Measurements from ENCODE around the gene VPS8. TPM values are rescaled to one million over a fixed set of nuclear protein-coding genes. Genes with fewer than 3 reads are reported as not detected.

The VPS8 gene
- total RNA-seq, 1 donor from 2014 or later = 59.4 TPM

DNA sequence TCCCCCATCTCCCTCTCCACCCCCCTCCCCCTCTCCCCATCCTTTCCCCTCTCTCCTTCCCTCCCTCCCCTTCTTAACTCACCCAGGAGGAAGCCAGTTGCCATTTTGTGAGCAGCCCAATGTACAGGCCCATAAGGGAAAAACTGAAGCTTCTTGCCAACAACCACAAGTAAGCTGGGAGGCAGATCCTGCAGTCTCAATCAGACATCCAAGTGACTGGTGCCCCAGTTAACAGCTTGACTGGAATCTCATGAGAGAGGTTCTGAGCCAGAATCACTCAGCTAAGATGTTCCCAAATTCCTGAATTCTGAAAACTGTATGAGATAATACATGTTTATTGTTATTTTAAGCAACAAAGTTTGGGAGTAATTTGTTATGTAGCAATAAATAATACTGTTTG is 250.2 kb downstream of the VPS8 start:
- TF ChIP-seq, protein P1, sequence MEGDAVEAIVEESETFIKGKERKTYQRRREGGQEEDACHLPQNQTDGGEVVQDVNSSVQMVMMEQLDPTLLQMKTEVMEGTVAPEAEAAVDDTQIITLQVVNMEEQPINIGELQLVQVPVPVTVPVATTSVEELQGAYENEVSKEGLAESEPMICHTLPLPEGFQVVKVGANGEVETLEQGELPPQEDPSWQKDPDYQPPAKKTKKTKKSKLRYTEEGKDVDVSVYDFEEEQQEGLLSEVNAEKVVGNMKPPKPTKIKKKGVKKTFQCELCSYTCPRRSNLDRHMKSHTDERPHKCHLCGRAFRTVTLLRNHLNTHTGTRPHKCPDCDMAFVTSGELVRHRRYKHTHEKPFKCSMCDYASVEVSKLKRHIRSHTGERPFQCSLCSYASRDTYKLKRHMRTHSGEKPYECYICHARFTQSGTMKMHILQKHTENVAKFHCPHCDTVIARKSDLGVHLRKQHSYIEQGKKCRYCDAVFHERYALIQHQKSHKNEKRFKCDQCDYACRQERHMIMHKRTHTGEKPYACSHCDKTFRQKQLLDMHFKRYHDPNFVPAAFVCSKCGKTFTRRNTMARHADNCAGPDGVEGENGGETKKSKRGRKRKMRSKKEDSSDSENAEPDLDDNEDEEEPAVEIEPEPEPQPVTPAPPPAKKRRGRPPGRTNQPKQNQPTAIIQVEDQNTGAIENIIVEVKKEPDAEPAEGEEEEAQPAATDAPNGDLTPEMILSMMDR (conservative IDR thresholded peaks at IDR 0.05) = no peak
- H3K4me3 Mint-ChIP-seq = no peak overlapping the region

DNA sequence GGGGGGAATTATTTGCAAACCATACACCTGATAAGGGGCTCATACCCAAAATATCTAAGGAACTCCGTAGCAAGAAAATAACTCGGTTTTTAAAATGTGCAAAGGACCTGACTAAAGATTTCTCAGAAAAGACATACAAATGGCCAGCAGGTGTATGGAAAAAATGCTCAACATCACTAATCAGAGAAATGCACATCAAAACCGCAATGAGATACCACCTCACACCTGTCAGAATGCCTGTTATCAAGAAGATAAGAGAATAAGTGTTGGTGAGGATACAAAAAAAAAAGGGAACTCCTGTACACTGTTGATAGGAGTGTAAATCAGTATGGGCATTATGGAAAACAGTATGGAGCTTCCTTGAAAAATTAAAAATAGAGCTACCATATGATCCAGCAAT is 251.5 kb downstream of the VPS8 start:
- Mint-ChIP-seq H3K27me3 (no peaks in the 10 kb centered on the region), H3K36me3 (peaks cover 9% of the 10 kb centered on the region), H3K9me3 (peaks cover 6% of the 10 kb centered on the region), H3K4me3 (no peak overlapping the region), H3K27ac (no peak overlapping the region), H3K4me1 (ENCODE audit: unreplicated experiment) (no peaks in the 10 kb centered on the region)
- DNase-seq (ENCODE audit: extremely low spot score, unreplicated experiment) = no peak
- TF ChIP-seq, protein P1 (conservative IDR thresholded peaks at IDR 0.05) = no peak

More for the DNA sequence above, 250.2 kb downstream of the VPS8 start:
- Mint-ChIP-seq H3K27me3 (no peaks in the 10 kb centered on the region), H3K36me3 (peaks cover 9% of the 10 kb centered on the region), H3K27ac (no peak overlapping the region), H3K4me1 (ENCODE audit: unreplicated experiment) (no peaks in the 10 kb centered on the region), H3K9me3 (peaks cover 6% of the 10 kb centered on the region)
- no peak for DNase-seq (ENCODE audit: extremely low spot score, unreplicated experiment)

DNA sequence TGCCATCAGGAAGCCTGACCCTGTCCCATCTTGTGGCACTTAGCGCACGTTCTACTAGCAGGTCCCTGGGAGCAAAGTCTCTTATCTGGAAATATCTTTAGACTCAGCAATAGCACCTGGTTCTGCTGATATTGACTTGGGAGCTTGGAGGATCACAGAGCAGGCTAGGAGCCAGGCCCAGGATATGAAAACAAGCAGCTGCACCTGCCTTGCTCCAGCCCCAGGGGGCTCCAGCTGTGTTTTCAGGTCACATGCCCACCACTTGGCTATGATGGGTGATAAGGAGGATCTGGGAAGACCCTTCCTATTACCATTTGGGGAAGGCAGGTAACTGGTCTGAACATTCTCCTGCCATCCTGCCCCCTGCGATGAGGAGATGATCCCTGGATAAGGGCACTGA is 253.1 kb downstream of the VPS8 start:
- peaks cover 2% of the 10 kb centered on the region for H3K36me3 Mint-ChIP-seq
- no peak overlapping the region for H3K4me3 Mint-ChIP-seq
- H3K9me3 Mint-ChIP-seq = peaks cover 6% of the 10 kb centered on the region
- peaks cover 5% of the 10 kb centered on the region for H3K4me1 Mint-ChIP-seq (ENCODE audit: unreplicated experiment)
- TF ChIP-seq, protein P1 (conservative IDR thresholded peaks at IDR 0.05) = no peak
- H3K27me3 Mint-ChIP-seq = no peaks in the 10 kb centered on the region
- H3K27ac Mint-ChIP-seq = no peak overlapping the region
- no peak for DNase-seq (ENCODE audit: extremely low spot score, unreplicated experiment)

DNA sequence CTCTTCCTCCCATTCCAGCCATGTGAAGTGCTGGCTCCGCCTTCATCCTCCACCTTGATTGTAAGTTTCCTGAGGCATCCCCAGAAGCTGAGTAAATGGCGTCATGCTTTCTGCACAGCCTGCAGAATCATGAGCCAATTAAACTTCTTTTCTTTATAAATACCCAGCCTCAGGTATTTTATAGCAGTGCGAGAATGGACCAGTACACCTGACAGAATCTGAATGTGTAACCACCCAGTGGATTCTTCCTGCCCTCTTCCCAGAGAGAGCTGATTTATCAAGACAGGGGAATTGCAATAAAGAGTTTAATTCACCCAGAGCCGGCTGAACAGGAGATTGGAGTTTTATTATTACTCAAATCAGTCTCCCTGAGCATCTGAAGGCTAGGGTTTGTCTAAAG is 254.3 kb downstream of the VPS8 start:
- Mint-ChIP-seq H3K4me3 (no peak overlapping the region), H3K36me3 (no peaks in the 10 kb centered on the region), H3K9me3 (peaks cover 5% of the 10 kb centered on the region), H3K4me1 (ENCODE audit: unreplicated experiment) (peaks cover 15% of the 10 kb centered on the region), H3K27me3 (no peaks in the 10 kb centered on the region), H3K27ac (no peak overlapping the region)
- TF ChIP-seq, protein P1 (conservative IDR thresholded peaks at IDR 0.05) = no peak
- DNase-seq (ENCODE audit: extremely low spot score, unreplicated experiment) = no peak

DNA sequence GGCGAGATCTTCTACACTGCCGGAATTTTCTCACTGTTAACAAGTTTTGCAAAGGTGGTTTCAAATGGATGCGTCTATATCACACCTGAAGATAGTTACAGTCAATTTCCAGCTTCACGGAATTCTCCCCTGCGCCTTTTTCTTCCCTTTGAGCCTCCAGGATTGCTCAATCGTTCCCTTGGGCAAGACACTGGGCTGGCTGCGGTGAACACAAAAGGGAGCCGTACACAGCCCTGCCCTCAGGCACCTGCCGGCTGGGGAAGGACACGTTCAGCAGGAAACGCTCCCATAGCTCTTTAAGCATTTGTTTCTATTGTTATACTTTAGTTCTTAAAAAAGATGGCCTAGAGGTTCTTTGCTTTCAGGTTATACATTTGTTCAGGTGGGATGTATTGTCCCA is 255.2 kb downstream of the VPS8 start:
- peaks cover 15% of the 10 kb centered on the region for H3K4me1 Mint-ChIP-seq (ENCODE audit: unreplicated experiment)
- H3K27me3 Mint-ChIP-seq = no peaks in the 10 kb centered on the region
- H3K9me3 Mint-ChIP-seq = no peaks in the 10 kb centered on the region
- no peak overlapping the region for H3K27ac Mint-ChIP-seq
- H3K4me3 Mint-ChIP-seq = no peak overlapping the region
- no peaks in the 10 kb centered on the region for H3K36me3 Mint-ChIP-seq
- no peak for DNase-seq (ENCODE audit: extremely low spot score, unreplicated experiment)
- TF ChIP-seq, protein P1 (conservative IDR thresholded peaks at IDR 0.05) = no peak
